Measurements from ENCODE around the gene RSF1. TPM values are rescaled to one million over a fixed set of nuclear protein-coding genes. Genes with fewer than 3 reads are reported as not detected.
"Not testable (repeated sequence)": the region's sequence is repeated elsewhere in the genome, so short reads cannot be mapped to it uniquely, and the experiment has no call there.

Gene RSF1
- total RNA-seq, 1 donor from 2014 or later: 97.6 TPM

- no peaks in the 10 kb centered on the region for H3K36me3 Mint-ChIP-seq (ENCODE audit: unreplicated experiment)
Measured at GRCh38 chr11:77637345-77638165, 183.0 kb downstream of the RSF1 start, which contains the start of gene CLNS1A. CLNS1A (minus strand) TSS chr11:77637794; CDS start chr11:77637714, 80 bp downstream.

GRCh38 chr11:77636731-77637344, 183.7 kb downstream of the RSF1 start:
- H3K27me3 Mint-ChIP-seq (ENCODE audit: unreplicated experiment): peaks cover 2% of the 10 kb centered on the region
- H3K36me3 Mint-ChIP-seq (ENCODE audit: unreplicated experiment): no peaks in the 10 kb centered on the region
- DNase-seq: no peak
- H3K9me3 Mint-ChIP-seq (ENCODE audit: unreplicated experiment): peaks cover 10% of the 10 kb centered on the region
- TF ChIP-seq CTCF (IDR thresholded peaks at IDR 0.05; ENCODE audit: partially characterized antibody, unreplicated experiment): no peak
- peaks cover 9% of the 10 kb centered on the region for H3K4me1 Mint-ChIP-seq (ENCODE audit: low read depth, unreplicated experiment)
- H3K27ac Mint-ChIP-seq (ENCODE audit: unreplicated experiment): peak overlapping the region; percentile 75
- H3K4me3 Mint-ChIP-seq (ENCODE audit: unreplicated experiment): peak overlapping the region; percentile 88

More at GRCh38 chr11:77637345-77638165, 183.0 kb downstream of the RSF1 start, which contains the start of gene CLNS1A:
- peaks cover 9% of the 10 kb centered on the region for H3K4me1 Mint-ChIP-seq (ENCODE audit: low read depth, unreplicated experiment)
- DNase-seq: peak; percentile 86
- TF ChIP-seq CTCF (IDR thresholded peaks at IDR 0.05; ENCODE audit: partially characterized antibody, unreplicated experiment): no peak
- peak within 1 kb of the TSS; percentile 88 for H3K4me3 Mint-ChIP-seq (ENCODE audit: unreplicated experiment)
- peaks cover 10% of the 10 kb centered on the region for H3K9me3 Mint-ChIP-seq (ENCODE audit: unreplicated experiment)
- peak within 1 kb of the TSS; percentile 91 for H3K27ac Mint-ChIP-seq (ENCODE audit: unreplicated experiment)
- H3K27me3 Mint-ChIP-seq (ENCODE audit: unreplicated experiment): peaks cover 2% of the 10 kb centered on the region

- DNase-seq; H3K4me1 Mint-ChIP-seq (ENCODE audit: low read depth, unreplicated experiment); H3K27me3 Mint-ChIP-seq (ENCODE audit: unreplicated experiment); H3K4me3 Mint-ChIP-seq (ENCODE audit: unreplicated experiment); H3K27ac Mint-ChIP-seq (ENCODE audit: unreplicated experiment); H3K36me3 Mint-ChIP-seq (ENCODE audit: unreplicated experiment): not testable (repeated sequence)
- peaks cover 10% of the 10 kb centered on the region for H3K9me3 Mint-ChIP-seq (ENCODE audit: unreplicated experiment)
Measured at GRCh38 chr11:77633926-77634325, 186.6 kb downstream of the RSF1 start.

- DNase-seq: no peak
- no peaks in the 10 kb centered on the region for H3K36me3 Mint-ChIP-seq (ENCODE audit: unreplicated experiment)
- no peaks in the 10 kb centered on the region for H3K4me1 Mint-ChIP-seq (ENCODE audit: low read depth, unreplicated experiment)
- no peak for TF ChIP-seq CTCF (IDR thresholded peaks at IDR 0.05; ENCODE audit: partially characterized antibody, unreplicated experiment)
- H3K27me3 Mint-ChIP-seq (ENCODE audit: unreplicated experiment): no peaks in the 10 kb centered on the region
- H3K4me3 Mint-ChIP-seq (ENCODE audit: unreplicated experiment): no peak overlapping the region
- no peak overlapping the region for H3K27ac Mint-ChIP-seq (ENCODE audit: unreplicated experiment)
- H3K9me3 Mint-ChIP-seq (ENCODE audit: unreplicated experiment): no peaks in the 10 kb centered on the region
Measured at GRCh38 chr11:77630157-77630710, 190.3 kb downstream of the RSF1 start.

- H3K27ac Mint-ChIP-seq (ENCODE audit: unreplicated experiment): no peak overlapping the region
- peak; percentile 80 for TF ChIP-seq CTCF (IDR thresholded peaks at IDR 0.05; ENCODE audit: partially characterized antibody, unreplicated experiment)
- H3K9me3 Mint-ChIP-seq (ENCODE audit: unreplicated experiment): no peaks in the 10 kb centered on the region
- H3K4me1 Mint-ChIP-seq (ENCODE audit: low read depth, unreplicated experiment): no peaks in the 10 kb centered on the region
- no peak overlapping the region for H3K4me3 Mint-ChIP-seq (ENCODE audit: unreplicated experiment)
- no peaks in the 10 kb centered on the region for H3K36me3 Mint-ChIP-seq (ENCODE audit: unreplicated experiment)
- peaks cover 2% of the 10 kb centered on the region for H3K27me3 Mint-ChIP-seq (ENCODE audit: unreplicated experiment)
- no peak for DNase-seq
Measured at GRCh38 chr11:77619576-77620198, 200.8 kb downstream of the RSF1 start.

Data from glutamatergic neuron (in vitro differentiated cells).